ENCODE results near the gene ACAP3. TPM values are rescaled to one million over a fixed set of nuclear protein-coding genes. Genes with fewer than 3 reads are reported as not detected.
"Not testable (repeated sequence)": the region's sequence is repeated elsewhere in the genome, so short reads cannot be mapped to it uniquely, and the experiment has no call there.

Gene ACAP3
- total and polyA plus RNA-seq, 2 experiments from 2014 or later = 8.1 to 31.9 TPM

GRCh38 chr1:1317420-1317819 is 9.7 kb upstream of the ACAP3 start (continued):
- TF ChIP-seq CTCF (conservative IDR thresholded peaks at IDR 0.05; ENCODE audit: low read depth in 2 of 2) (no peak), EZH2 (IDR thresholded peaks at IDR 0.05; ENCODE audit: low read depth, unreplicated experiment) (no peak), REST (IDR thresholded peaks at IDR 0.05; ENCODE audit: unreplicated experiment) (no peak), EZH2phosphoT487 (IDR thresholded peaks at IDR 0.05; ENCODE audit: unreplicated experiment) (no peak), NANOG (IDR thresholded peaks at IDR 0.05; ENCODE audit: borderline replicate concordance) (no peak), JUNB (IDR thresholded peaks at IDR 0.05; ENCODE audit: unreplicated experiment) (no peak), STAT1 (IDR thresholded peaks at IDR 0.05; ENCODE audit: unreplicated experiment) (no peak), ZNF331 (CRISPR knock-in tag; IDR thresholded peaks at IDR 0.05; ENCODE audit: low read depth) (no peak)

- peaks cover 25% of the 10 kb centered on the region for H3K27me3 Mint-ChIP-seq (ENCODE audit: insufficient read depth, low read depth, poor library complexity)
- not testable (repeated sequence) for H3K27ac ChIP-seq (ENCODE audit: low read depth); DNase-seq (ENCODE audit: low spot score); H3K27me3 ChIP-seq (ENCODE audit: insufficient read depth); H3K4me3 Mint-ChIP-seq; H3K36me3 ChIP-seq (ENCODE audit: insufficient read depth); H3K9me2 ChIP-seq (ENCODE audit: insufficient read depth); ATAC-seq; H3K4me1 ChIP-seq (ENCODE audit: insufficient read depth); H3K9me3 Mint-ChIP-seq; H2AFZ ChIP-seq
- H3F3A ChIP-seq (replicated peaks; ENCODE audit: low read depth) = peaks cover 18% of the 10 kb centered on the region; the same call in 1 of the 2 replicates
- H3K4me2 ChIP-seq = 0 out of 2 replicates have a peak overlapping the region, but pooled peaks have one; percentile 62
- H3K4me3 ChIP-seq = 0 out of 2 replicates have a peak overlapping the region, but pooled peaks have one; percentile 39
- H3K79me2 ChIP-seq (replicated peaks; ENCODE audit: insufficient read depth) = peaks cover 48% of the 10 kb centered on the region
- H3K27ac Mint-ChIP-seq = peak overlapping the region; percentile 28; the same call in 1 of the 2 replicates
- H3K4me1 Mint-ChIP-seq = peaks cover 18% of the 10 kb centered on the region
- H4K20me1 ChIP-seq (replicated peaks; ENCODE audit: insufficient read depth) = peaks cover 25% of the 10 kb centered on the region
- H3K36me3 Mint-ChIP-seq (ENCODE audit: low read depth) = peaks cover 58% of the 10 kb centered on the region
These were observed 8.5 kb upstream of the ACAP3 start for GRCh38 chr1:1316199-1316598.

All from GM23338 (cell line).